ENCODE results near the gene HAVCR1.
A peak's percentile ranks its signal among the peaks of the same experiment; 100 is the strongest.
"Not testable (repeated sequence)": the region's sequence is repeated elsewhere in the genome, so short reads cannot be mapped to it uniquely, and the experiment has no call there.

Gene HAVCR1

DNA sequence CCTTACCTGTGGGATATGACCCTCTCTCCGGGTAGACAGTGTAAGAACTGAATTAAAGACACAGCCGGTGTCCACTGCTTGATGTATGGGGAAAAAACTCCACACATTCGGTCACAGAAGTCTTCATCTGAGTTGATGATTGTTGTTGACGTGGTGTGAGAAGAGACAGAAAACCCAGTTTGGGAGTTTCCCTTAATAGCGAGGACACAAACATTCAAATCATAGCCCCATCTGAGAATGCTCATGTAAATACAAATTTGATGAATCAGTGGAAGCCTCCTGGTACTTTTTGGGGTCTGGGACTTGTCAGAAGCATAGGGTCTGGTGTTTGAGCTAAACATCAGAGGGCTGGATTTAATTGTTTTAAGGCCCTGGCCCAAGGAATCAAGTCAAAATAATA lies 11.0 kb downstream of the HAVCR1 start:
- no peak overlapping the region for H3K4me3 Mint-ChIP-seq
- no peak for DNase-seq
- no peaks in the 10 kb centered on the region for H3K9me3 Mint-ChIP-seq
- no peaks in the 10 kb centered on the region for H3K36me3 Mint-ChIP-seq (ENCODE audit: low read depth)
- H3K27me3 Mint-ChIP-seq (ENCODE audit: low read depth, poor library complexity): peaks cover 4% of the 10 kb centered on the region
- no peak overlapping the region for H3K27ac Mint-ChIP-seq
- peaks cover 19% of the 10 kb centered on the region for H3K4me1 Mint-ChIP-seq
- TF ChIP-seq, protein P1, sequence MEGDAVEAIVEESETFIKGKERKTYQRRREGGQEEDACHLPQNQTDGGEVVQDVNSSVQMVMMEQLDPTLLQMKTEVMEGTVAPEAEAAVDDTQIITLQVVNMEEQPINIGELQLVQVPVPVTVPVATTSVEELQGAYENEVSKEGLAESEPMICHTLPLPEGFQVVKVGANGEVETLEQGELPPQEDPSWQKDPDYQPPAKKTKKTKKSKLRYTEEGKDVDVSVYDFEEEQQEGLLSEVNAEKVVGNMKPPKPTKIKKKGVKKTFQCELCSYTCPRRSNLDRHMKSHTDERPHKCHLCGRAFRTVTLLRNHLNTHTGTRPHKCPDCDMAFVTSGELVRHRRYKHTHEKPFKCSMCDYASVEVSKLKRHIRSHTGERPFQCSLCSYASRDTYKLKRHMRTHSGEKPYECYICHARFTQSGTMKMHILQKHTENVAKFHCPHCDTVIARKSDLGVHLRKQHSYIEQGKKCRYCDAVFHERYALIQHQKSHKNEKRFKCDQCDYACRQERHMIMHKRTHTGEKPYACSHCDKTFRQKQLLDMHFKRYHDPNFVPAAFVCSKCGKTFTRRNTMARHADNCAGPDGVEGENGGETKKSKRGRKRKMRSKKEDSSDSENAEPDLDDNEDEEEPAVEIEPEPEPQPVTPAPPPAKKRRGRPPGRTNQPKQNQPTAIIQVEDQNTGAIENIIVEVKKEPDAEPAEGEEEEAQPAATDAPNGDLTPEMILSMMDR (IDR thresholded peaks at IDR 0.05): no peak

DNA sequence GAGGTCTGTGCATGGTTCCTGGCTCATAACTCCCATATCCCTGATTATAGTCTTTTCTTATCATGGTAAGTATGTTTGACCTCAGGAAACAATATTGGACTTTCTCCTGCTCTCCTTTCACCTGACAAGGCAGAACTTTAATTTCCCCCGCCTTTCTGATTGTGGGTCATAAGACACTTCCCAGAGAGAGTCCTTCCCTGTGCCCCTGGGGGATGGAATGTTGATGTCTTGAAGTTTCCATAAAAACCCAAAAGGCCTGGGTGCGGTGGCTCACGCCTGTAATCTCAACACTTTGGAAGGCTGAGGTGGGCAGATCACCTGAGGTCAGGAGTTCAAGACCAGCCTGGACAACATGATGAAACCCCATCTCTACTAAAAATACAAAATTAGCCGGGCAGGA lies 11.9 kb downstream of the HAVCR1 start:
- not testable (repeated sequence) for H3K27me3 Mint-ChIP-seq (ENCODE audit: low read depth, poor library complexity); DNase-seq; H3K36me3 Mint-ChIP-seq (ENCODE audit: low read depth); H3K27ac Mint-ChIP-seq; H3K4me3 Mint-ChIP-seq; H3K9me3 Mint-ChIP-seq
- peaks cover 19% of the 10 kb centered on the region for H3K4me1 Mint-ChIP-seq

DNA sequence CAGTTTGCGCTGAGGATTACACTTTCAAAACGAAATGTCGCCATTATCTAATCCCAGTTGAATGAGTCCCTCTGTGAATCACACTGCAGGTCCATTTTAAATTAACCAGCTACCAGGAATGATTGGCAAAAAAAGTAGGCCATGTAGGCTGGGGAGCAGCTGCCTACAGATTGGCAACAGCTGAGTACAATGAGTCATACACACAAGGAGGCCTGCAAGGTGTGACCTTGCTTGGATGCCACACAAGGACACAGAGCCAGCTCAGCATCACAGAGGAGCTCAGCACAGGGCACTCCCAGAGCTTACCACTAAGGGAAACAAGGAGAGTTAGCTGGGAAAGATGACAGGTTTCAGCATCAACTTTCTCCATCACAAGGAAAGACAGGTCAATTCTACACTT lies 12.9 kb downstream of the HAVCR1 start:
- no peak overlapping the region for H3K27ac Mint-ChIP-seq
- no peak overlapping the region for H3K4me3 Mint-ChIP-seq
- TF ChIP-seq, protein P1 (IDR thresholded peaks at IDR 0.05): no peak

DNA sequence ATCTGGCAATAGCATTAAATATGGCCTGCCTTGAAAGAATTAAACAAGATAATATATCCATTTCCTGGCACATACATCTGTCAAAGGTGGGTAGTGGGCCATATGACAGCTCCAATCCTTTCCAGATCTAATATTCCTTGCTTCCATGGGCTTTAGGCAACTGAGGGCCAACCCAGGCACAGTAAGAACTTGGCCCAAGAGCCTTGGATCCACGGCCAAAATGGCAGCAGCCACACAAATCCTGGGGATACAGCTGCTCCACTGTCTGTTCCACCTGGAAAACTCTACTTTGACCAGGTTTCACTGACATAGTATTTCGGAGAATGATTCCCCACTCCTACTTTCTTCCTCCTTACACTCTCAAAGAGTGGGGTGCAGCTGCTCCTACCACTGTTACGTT lies 13.3 kb downstream of the HAVCR1 start:
- Mint-ChIP-seq H3K27ac (no peak overlapping the region), H3K4me3 (no peak overlapping the region), H3K9me3 (no peaks in the 10 kb centered on the region), H3K27me3 (ENCODE audit: low read depth, poor library complexity) (peaks cover 4% of the 10 kb centered on the region), H3K4me1 (peaks cover 11% of the 10 kb centered on the region), H3K36me3 (ENCODE audit: low read depth) (no peaks in the 10 kb centered on the region)
- DNase-seq: no peak
- TF ChIP-seq, protein P1 (IDR thresholded peaks at IDR 0.05): no peak

More for the DNA sequence above, 12.9 kb downstream of the HAVCR1 start:
- H3K4me1 Mint-ChIP-seq: peaks cover 15% of the 10 kb centered on the region
- no peaks in the 10 kb centered on the region for H3K36me3 Mint-ChIP-seq (ENCODE audit: low read depth)
- no peaks in the 10 kb centered on the region for H3K9me3 Mint-ChIP-seq
- no peak for DNase-seq
- peaks cover 4% of the 10 kb centered on the region for H3K27me3 Mint-ChIP-seq (ENCODE audit: low read depth, poor library complexity)

DNA sequence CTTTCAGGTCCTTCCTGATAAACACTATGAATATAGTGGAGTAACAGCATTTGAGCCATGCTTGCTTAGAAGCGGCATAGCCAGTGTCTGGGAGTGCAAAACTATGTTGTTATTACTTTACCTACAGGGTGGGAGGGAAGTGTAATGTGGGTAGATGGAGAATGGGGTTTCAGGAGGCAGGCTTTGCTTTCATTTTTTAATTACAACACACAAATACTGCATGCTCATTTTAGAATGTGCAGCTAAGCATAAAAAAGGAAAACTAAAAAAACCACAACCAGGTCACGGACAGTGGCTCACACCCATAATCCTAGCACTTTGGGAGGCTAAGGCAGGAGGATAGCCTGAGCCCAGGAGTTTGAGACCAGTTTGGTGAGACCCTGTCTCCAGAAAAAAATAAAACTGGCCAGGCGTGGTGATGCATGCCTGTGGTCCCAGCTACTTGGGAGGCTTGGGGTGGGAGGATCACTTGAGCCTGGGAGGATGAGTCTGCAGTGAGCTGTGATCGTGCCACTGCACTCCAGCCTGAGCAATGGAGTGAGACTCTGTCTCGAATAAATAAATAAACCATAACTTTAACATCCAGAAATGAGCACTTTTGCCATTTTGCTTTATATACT lies 20.2 kb downstream of the HAVCR1 start:
- Mint-ChIP-seq H3K4me1 (peaks cover 18% of the 10 kb centered on the region), H3K4me3 (no peak overlapping the region), H3K36me3 (ENCODE audit: low read depth) (no peaks in the 10 kb centered on the region), H3K27me3 (ENCODE audit: low read depth, poor library complexity) (peaks cover 4% of the 10 kb centered on the region), H3K9me3 (peaks cover 3% of the 10 kb centered on the region), H3K27ac (no peak overlapping the region)
- DNase-seq: no peak
- TF ChIP-seq, protein P1 (IDR thresholded peaks at IDR 0.05): no peak

DNA sequence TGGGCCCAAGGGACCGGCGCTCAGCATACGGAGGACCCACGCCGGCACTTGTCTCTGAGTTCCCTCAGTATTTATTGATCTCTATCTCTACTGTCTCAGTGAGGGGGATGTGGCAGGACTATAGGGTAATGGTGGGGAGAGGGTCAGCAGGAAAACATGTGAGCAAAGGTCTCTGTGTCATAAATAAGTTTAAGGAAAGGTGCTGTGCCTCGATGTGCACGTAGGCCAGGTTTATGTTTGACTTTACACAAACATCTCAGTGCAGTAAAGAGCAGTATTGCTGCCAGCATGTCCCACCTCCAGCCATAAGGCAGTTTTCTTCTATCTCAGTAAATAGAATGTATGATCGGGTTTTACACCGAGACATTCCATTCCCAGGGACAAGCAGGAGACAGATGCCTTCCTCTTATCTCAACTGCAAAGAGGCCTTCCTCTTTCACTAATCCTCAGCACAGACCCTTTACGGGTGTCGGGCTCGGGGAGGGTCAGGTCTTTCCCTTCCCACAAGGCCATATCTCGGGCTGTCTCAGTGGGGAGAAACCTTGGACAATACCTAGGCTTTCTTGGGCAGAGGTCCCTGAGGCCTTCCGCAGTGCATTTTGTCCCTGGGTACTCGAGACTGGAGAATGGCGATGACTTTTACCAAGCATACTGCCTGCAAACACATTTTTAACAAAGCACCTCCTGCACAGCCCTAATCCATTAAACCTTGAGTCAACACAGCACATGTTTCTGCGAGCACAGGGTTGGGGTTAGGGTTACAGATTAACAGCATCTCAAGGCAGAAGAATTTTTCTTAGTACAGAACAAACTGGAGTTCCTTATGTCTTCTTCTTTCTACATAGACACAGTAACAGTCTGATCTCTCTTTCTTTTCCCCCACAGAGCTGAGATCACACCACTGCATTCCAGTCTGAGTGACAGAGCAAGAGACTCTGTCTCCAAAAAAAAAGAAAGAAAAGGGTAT lies 24.5 kb downstream of the HAVCR1 start:
- Mint-ChIP-seq H3K4me1 (peaks cover 20% of the 10 kb centered on the region), H3K27ac (peak overlapping the region; percentile 60)
- H3K36me3 Mint-ChIP-seq (ENCODE audit: low read depth); H3K27me3 Mint-ChIP-seq (ENCODE audit: low read depth, poor library complexity); H3K9me3 Mint-ChIP-seq; H3K4me3 Mint-ChIP-seq; DNase-seq: not testable (repeated sequence)

Data from nephron progenitor cell (in vitro differentiated cells).